HCEC 1CT (cell line): ENCODE measurements around the gene GSTM2.
"Not testable (repeated sequence)": the region's sequence is repeated elsewhere in the genome, so short reads cannot be mapped to it uniquely, and the experiment has no call there.

Experiments
- DNase-seq: peaks from one replicate; pipeline ENCODE4 v3.0.0-alpha.2; 2017

Gene GSTM2

GRCh38 chr1:109685399-109685798 is 17.5 kb downstream of the GSTM2 start:
- not testable (repeated sequence) for DNase-seq

DNA sequence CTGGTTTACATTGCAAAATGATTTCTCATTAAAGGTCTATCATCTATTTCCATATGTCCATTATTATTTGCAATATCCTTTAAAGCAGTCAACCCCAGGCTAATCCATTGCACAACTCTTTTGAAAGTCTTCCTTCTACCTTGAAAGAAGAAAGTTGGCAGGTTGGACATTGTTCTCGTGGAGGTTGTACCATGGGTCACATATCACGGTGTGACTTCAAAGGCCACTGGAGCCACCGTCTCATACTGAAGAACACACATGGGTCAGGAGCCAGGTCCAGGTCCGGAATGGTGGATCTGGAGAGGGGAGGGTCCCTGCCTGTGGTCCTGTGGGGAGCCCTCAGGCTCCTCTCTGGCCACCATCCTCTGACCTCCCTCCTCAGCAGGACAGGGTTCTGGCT is 18.0 kb downstream of the GSTM2 start:
- DNase-seq = not testable (repeated sequence)

DNA sequence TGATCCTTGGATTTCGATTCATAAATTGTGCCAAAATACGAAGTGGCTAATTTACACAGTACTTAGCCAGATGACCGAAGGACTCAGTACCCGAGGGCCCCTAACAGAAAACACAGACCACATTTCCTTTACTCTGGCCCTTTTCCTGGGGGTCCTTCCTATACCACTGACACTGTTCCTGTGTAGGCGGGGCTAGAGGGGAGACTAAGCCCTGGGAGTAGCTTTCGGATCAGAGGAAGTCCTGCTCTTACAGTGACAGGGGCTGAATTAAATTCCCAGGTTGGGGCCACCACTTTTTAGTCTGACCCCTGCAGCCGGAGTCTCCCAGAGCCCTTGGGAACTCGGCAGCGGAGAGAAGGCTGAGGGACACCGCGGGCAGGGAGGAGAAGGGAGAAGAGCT is 19.3 kb downstream of the GSTM2 start:
- DNase-seq = not testable (repeated sequence)

DNA sequence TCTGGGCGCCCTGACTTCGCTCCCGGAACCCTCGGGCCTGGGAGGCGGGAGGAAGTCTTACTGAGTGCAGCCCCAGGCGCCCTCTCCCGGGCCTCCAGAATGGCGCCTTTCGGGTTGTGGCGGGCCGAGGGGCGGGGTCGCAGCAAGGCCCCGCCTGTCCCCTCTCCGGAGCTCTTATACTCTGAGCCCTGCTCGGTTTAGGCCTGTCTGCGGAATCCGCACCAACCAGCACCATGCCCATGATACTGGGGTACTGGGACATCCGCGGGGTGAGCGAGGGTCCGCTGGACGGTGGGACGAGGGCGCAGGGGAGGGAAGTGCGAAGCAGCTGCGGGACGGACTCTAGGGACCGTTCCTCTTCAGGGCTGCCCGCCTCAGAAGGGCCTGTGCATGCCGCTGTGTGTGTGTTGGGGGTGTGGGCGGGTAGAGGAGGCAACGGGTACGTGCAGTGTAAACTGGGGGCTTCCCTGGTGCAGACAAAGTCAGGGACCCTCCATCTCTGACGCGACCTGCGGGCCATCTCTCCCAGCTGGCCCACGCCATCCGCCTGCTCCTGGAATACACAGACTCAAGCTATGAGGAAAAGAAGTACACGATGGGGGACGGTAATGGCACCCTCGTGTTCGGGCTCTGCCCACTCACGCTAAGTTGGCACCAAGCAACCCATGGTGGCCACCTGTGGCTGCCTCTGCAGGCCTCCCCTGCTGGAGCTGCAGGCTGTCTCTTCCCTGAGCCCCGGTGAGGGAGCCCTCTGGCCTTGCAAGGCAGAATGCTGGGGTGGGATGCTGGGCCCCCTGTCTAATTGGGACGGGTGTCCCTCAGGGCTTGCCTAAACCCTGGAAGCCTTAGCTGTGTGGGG is 20.0 kb downstream of the GSTM2 start, which contains the start of gene GSTM1:
Gene GSTM1 (plus strand): TSS at position 177 of the 859 bp plus-strand sequence. CDS start 57 bp downstream, at position 234.
- DNase-seq = no peak

DNA sequence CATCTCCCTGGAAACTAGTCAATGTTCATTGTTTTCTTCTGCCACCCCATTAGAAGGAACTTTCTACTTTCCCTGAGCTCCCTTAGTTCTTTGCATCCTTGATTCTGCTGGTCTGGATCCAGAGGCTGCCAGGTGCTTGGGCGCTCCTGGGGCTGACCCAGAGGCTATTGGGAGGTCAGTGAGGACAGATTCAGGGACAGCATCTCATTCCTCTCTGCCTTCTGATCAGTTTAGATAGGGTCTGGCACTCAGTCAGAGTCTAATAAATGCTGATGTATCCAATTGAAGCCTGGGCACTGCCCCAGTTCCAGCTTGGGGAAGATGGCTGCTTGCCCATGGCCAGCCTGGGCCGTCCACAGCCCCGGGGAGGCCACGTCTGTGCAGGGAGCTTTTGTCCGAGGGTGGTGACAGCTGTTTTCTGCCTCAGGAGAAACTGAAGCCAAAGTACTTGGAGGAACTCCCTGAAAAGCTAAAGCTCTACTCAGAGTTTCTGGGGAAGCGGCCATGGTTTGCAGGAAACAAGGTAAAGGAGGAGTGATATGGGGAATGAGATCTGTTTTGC is 22.1 kb downstream of the GSTM2 start:
- DNase-seq = no peak

DNA sequence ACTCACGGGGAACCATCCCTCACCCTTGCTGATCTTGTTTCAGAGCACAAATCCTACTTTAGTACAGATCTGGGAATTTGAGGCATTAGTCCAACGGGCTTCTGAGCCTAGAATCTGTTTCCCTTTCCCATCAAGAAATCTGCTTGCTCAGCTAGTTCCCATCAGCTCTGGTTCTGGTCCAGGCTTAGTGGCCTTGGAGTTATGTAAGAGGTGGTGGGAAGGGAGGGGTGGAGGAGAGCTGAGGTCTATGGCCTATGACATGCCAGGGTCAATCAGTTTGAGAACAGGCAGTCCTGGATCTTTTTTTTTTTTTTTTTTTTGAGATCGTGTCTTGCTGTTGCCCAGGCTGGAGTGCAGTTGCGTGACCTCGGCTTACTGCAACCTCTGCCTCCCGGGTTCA is 23.9 kb downstream of the GSTM2 start:
- no peak for DNase-seq

GRCh38 chr1:109694400-109694799 is 26.5 kb downstream of the GSTM2 start:
- not testable (repeated sequence) for DNase-seq

DNA sequence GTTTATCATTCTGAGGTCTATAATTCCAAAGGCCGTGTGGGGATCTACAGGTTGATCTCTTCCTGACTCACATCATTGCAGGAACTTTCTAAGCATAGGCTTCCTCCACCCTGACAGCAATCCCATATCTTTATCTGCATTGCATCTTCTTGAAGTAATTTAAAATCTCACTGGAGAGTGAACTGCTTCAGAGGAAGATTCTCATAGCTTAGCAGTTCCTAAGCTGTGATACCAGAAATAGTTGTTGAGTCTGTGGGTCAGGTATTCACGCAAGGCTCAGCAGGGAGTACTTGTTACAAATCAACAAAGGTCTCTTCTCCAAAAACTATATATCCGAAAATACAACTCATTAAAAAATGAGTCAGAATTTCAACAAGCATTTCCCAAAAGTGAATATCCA is 27.3 kb downstream of the GSTM2 start:
- DNase-seq = not testable (repeated sequence)

DNA sequence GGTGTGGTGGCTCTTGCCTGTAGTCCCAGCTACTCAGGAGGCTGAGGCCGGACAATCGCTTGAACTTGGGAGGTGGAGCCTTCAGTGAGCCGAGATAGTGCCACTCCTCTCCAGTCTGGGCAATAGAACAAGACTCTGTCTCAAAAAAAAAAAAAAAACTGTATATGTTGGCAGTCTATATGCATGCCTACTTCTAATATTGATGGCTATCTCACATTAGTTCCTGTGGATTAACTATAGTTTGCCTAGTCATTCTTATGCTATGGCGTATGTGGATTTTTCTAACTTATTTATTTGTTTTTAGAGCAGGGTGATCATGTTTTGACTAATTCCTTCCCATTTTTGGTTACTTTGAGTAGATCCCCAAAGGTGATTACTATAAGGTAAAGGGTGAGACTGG is 29.2 kb downstream of the GSTM2 start:
- no peak for DNase-seq

- DNase-seq = not testable (repeated sequence)
These were observed 30.0 kb downstream of the GSTM2 start for GRCh38 chr1:109697861-109698260.

GRCh38 chr1:109702940-109703339 is 35.1 kb downstream of the GSTM2 start:
- DNase-seq = not testable (repeated sequence)

- no peak for DNase-seq
These were observed 36.3 kb downstream of the GSTM2 start for GRCh38 chr1:109704173-109704572.

DNA sequence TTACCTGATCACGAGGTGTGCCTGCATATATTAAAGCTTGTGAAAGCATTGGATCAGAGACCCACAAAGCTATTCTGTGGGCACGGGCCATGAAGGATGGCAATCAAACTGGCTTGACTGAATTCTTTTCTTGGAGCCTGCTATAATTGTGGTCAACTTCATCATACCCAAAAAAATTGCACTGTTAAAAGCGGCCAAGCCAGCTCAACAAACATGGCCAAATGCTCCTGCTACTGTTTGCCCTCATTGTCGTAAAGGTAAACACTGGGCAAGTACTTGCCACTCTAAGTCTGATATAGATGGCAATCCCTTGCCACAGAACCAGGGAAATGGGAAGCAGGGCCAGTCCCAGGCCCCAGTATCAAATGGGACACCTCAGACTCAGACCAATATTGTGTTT is 37.6 kb downstream of the GSTM2 start:
- no peak for DNase-seq

- DNase-seq = not testable (repeated sequence)
These were observed 41.1 kb downstream of the GSTM2 start for GRCh38 chr1:109708949-109709348.

DNA sequence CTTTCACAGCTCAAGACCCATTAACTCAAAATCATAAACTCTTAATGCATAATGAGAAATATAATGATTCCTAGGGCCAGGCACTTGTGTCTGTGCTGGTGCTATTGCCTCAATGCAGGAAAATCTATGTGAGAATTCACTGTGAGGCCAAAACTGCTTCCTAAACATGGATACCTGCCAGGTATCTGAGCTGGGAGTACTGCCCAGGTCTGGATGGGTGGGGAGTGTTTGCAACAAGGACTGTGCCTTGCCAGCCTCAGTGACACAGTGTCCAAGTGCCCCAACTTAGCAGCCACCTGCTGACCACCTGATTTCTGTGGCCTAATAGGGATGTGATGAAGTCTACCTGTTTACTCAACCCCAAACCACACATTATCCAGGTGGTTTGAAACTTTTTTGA is 42.0 kb downstream of the GSTM2 start:
- DNase-seq = not testable (repeated sequence)

GRCh38 chr1:109711593-109712320 is 43.9 kb downstream of the GSTM2 start, which contains the start of gene GSTM5:
TSS of gene GSTM5 (plus strand) at chr1:109712251. CDS start at chr1:109712313, 62 bp downstream.
- not testable (repeated sequence) for DNase-seq

- DNase-seq = no peak
These were observed 44.5 kb downstream of the GSTM2 start for GRCh38 chr1:109712321-109712864.

DNA sequence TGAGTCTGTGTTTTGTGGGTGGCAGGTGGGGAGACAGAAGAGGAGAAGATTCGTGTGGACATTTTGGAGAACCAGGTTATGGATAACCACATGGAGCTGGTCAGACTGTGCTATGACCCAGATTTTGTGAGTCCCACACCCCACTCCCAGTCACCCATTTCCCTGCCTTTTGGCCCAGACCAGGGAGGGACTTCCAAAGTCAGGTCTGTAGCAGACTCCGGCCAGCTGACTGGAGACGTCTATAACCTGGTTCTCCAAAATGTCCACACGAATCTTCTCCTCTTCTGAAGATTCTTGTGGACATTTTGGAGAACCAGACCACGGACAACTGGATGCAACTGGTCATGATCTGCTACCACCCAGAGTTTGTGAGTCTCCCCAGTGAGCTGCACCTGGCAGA is 45.8 kb downstream of the GSTM2 start:
- DNase-seq = no peak

DNA sequence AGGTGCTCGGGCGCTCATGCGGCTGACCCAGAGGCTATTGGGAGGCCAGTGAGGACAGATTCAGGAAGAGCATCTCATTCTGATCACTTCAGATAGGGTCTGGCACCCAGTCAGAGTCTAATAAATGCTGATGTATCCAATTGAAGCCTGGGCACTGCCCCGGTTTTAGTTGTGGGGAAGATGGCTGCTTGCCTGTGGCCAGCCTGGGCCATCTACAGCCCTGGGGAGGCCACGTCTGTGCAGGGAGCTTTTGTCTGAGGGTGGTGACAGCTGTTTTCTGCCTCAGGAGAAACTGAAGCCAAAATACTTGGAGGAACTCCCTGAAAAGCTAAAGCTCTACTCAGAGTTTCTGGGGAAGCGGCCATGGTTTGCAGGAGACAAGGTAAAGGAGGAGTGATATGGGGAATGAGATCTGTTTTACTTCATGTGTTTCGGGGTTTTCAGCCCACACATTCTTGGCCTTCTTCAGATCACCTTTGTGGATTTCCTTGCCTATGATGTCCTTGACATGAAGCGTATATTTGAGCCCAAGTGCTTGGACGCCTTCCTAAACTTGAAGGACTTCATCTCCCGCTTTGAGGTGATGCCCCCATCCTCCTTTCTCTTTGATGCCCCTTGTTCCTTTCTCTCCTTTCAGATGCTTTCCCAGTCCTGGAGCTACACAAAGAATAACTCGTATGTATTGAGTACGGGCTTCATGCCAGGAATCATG is 47.0 kb downstream of the GSTM2 start:
- DNase-seq = no peak

DNA sequence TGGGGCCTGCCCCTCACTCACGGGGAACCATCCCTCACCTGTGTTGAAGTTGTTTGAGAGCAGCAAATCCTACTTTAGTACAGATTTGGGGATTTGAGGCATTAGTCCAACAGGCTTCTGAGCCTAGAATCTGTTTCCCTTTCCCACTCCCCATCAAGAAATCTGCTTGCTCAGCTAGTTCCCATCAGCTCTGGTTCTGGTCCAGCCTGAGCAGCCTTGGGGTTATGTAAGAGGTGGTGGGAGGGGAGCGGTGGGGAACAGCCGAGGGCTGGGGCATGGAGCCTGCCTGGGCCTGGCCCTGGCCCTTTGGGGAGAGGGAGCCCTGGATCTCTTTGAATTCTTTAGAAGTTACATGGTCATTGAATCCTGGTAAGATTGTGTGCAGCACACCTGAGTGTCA is 48.3 kb downstream of the GSTM2 start:
- DNase-seq = no peak

GRCh38 chr1:109716570-109717090 is 48.8 kb downstream of the GSTM2 start:
- no peak for DNase-seq

DNA sequence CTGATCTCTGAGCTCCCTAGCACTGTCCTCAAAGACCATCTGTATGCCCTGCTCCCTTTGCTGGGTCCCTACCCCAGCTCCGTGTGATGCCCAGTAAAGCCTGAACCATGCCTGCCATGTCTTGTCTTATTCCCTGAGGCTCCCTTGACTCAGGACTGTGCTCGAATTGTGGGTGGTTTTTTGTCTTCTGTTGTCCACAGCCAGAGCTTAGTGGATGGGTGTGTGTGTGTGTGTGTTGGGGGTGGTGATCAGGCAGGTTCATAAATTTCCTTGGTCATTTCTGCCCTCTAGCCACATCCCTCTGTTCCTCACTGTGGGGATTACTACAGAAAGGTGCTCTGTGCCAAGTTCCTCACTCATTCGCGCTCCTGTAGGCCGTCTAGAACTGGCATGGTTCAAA is 49.9 kb downstream of the GSTM2 start:
- no peak for DNase-seq
